ENCODE results near the gene RGS17. TPM values are rescaled to one million over a fixed set of nuclear protein-coding genes. Genes with fewer than 3 reads are reported as not detected.
"Not testable (repeated sequence)": the region's sequence is repeated elsewhere in the genome, so short reads cannot be mapped to it uniquely, and the experiment has no call there.

The RGS17 gene
- total RNA-seq, 4 donors from 2014 or later, result 0.08 to 0.16 TPM; not detected in 2

- 92 to 100% methylated on average over 1 of the region's 1 CpG for WGBS, 2 donors
- DNase-seq (ENCODE audit: low spot score in 2 of 2), result no peak
- TF ChIP-seq, protein P1, sequence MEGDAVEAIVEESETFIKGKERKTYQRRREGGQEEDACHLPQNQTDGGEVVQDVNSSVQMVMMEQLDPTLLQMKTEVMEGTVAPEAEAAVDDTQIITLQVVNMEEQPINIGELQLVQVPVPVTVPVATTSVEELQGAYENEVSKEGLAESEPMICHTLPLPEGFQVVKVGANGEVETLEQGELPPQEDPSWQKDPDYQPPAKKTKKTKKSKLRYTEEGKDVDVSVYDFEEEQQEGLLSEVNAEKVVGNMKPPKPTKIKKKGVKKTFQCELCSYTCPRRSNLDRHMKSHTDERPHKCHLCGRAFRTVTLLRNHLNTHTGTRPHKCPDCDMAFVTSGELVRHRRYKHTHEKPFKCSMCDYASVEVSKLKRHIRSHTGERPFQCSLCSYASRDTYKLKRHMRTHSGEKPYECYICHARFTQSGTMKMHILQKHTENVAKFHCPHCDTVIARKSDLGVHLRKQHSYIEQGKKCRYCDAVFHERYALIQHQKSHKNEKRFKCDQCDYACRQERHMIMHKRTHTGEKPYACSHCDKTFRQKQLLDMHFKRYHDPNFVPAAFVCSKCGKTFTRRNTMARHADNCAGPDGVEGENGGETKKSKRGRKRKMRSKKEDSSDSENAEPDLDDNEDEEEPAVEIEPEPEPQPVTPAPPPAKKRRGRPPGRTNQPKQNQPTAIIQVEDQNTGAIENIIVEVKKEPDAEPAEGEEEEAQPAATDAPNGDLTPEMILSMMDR (IDR thresholded peaks at IDR 0.05), result no peak
- TF ChIP-seq POLR2A (IDR thresholded peaks at IDR 0.05), result no peak
- intact Hi-C loops (cut with DNase I; ENCODE audit: low total_unique reads), result no loop called here
- H3K4me3 ChIP-seq (ENCODE audit: low read depth, poor library complexity, severe bottlenecking), result no peak overlapping the region
Observed at GRCh38 chr6:152973916-152974315, 157.2 kb downstream of the RGS17 start.

DNA sequence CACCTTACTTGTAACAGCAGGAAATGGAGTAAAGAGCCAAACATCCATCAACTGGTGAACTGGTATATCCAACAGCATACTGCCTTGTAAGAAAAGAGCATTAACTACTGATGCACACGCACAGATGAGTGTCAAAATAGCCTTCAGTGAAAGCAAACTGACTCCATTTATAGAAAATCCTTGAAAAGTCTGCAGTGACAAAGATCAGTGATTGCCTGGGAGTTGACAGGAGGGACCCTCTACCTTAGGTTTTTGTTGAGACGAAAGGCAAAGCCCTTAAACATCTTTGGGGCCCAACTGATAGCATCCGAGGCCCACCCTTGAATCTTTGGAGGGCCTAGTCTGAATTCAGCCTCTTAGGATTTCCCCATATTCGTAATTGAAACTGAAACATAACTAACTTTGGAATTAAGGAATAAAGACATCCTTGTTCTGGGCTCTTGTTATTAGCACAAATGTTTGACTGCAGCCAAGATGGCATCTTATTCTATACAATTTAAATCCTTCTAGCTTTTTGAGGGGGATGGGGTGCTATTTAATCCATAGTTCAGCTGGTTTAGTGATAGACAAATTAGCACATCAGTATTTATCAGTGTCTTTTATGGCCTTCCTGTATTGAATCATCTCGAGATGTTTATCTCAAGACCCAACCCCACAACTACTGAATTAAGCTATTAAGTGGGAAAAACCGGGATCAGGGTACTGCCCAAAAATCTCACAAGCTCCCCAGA, 161.2 kb downstream of the RGS17 start:
- WGBS, 2 donors, result 96 to 97% methylated on average over 6 of the region's 6 CpGs
- intact Hi-C loops (cut with DNase I; ENCODE audit: low total_unique reads), result no loop called here
- no peak overlapping the region for H3K4me3 ChIP-seq (ENCODE audit: low read depth, poor library complexity, severe bottlenecking)
- no peak for TF ChIP-seq POLR2A (IDR thresholded peaks at IDR 0.05)
- TF ChIP-seq, protein P1 (IDR thresholded peaks at IDR 0.05), result no peak
- DNase-seq (ENCODE audit: low spot score in 2 of 2), result no peak

DNA sequence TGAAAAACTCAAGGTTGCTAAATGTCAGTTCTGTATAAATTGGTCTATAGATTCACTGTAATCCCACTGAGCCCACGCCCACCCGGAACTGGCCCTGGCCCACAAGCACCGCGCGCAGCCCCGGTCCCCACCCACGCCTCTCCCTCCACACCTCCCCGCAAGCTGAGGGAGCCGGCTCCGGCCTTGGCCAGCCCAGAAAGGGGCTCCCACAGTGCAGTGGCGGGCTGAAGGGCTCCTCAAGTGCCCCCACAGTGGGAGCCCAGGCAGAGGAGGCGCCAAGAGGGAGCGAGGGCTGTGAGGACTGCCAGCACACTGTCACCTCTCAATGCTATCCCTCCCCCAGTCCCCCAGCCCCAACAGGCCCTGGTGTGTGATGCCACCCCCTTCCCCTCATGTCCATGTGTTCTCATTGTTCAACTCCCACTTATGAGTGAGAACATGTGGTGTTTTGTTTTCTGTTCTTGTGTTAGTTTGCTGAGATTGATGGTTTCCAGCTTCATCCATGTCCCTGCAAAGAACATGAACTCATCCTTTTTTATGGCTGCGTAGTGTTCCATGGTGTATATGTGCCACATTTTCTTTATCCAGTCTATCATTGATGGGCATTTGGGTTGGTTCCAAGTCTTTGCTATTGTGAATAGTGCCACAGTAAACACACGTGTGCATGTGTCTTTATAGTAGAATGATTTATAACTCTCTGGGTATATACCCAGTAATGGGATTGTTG, 164.8 kb downstream of the RGS17 start:
- WGBS, 2 donors, result 90 to 96% methylated on average over 15 of the region's 15 CpGs
- H3K4me3 ChIP-seq (ENCODE audit: low read depth, poor library complexity, severe bottlenecking); DNase-seq (ENCODE audit: low spot score in 2 of 2); intact Hi-C loops (cut with DNase I; ENCODE audit: low total_unique reads): not testable (repeated sequence)

GRCh38 chr6:152959333-152959732, 171.7 kb downstream of the RGS17 start:
- H3K4me3 ChIP-seq (ENCODE audit: low read depth, poor library complexity, severe bottlenecking), result no peak overlapping the region
- TF ChIP-seq, protein P1 (IDR thresholded peaks at IDR 0.05), result no peak
- no peak for TF ChIP-seq POLR2A (IDR thresholded peaks at IDR 0.05)
- no peak for DNase-seq (ENCODE audit: low spot score in 2 of 2)
- intact Hi-C loops (cut with DNase I; ENCODE audit: low total_unique reads), result loop anchor here (5.0 kb wide), 1 partner anchor 63 kb away; no protein-coding TSS in a partner anchor
- WGBS, 2 donors, result 92 to 96% methylated on average over 24 of the region's 24 CpGs

- no peak for DNase-seq (ENCODE audit: low spot score in 2 of 2)
- no peak overlapping the region for H3K4me3 ChIP-seq (ENCODE audit: low read depth, poor library complexity, severe bottlenecking)
- TF ChIP-seq POLR2A (IDR thresholded peaks at IDR 0.05), result no peak
- TF ChIP-seq, protein P1 (IDR thresholded peaks at IDR 0.05), result no peak
- intact Hi-C loops (cut with DNase I; ENCODE audit: low total_unique reads), result loop anchor here (5.0 kb wide), 1 partner anchor 65 kb away; no protein-coding TSS in a partner anchor
- WGBS, 2 donors, result 55 to 57% methylated on average over 1 of the region's 1 CpG
Observed at GRCh38 chr6:152957796-152958195, 173.3 kb downstream of the RGS17 start.

Other genes with a start within 250 kb of the RGS17 start
- gene FBXO5, start 148.2 kb downstream of the RGS17 start, total RNA-seq, result 1 to 10 TPM; 2.0 to 6.5 (median 3.7) TPM
- 10 to 100 TPM; 15.9 to 19.7 (median 17.6) TPM for gene MTRF1L, start 128.6 kb downstream of the RGS17 start, total RNA-seq

All from lower leg skin (tissue), 4 donors.